ENCODE measurements around the gene SOHLH2.

SOHLH2 gene, protein sequence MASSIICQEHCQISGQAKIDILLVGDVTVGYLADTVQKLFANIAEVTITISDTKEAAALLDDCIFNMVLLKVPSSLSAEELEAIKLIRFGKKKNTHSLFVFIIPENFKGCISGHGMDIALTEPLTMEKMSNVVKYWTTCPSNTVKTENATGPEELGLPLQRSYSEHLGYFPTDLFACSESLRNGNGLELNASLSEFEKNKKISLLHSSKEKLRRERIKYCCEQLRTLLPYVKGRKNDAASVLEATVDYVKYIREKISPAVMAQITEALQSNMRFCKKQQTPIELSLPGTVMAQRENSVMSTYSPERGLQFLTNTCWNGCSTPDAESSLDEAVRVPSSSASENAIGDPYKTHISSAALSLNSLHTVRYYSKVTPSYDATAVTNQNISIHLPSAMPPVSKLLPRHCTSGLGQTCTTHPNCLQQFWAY

DNA sequence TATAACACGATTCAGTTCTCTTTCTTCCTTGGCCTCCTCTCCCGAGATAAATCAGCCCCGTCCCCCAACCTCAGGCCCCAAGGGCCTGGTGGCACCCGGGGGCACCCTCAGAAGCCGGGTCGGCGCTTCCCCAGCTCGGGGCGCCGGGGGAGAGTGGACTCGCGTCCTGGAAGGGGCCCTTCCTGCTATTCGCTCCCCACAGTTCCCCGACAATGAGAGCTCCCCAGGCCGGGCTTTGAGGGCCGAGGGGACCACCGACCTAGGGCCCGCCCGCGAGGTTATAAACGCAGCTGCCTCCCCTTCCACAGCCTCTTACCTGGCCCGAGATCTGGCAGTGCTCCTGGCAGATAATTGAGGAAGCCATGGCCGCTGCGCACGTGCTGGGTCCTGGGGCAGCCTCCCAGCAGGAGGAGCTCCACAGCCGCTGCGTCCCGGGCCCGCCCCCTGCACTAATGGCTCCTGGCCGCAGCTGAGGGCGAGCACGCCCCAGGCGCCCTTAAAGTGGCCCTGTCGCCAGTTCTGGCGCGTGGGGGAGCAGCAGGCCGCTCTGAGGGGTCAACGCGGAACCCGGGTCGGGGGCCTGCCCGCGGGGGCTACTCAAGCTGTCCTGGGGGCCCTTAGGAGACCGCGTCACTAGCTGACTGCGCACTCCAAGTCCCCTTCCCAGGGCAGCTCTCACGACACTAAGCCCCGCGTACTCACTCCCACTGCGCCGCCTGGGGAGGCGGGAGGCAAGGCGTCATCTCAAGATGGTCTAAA, at the start of gene SOHLH2:
SOHLH2 (minus strand) TSS at position 394 of the 759 bp plus-strand sequence; CDS start at position 364, 30 bp downstream.
- DNase-seq = no peak

DNA sequence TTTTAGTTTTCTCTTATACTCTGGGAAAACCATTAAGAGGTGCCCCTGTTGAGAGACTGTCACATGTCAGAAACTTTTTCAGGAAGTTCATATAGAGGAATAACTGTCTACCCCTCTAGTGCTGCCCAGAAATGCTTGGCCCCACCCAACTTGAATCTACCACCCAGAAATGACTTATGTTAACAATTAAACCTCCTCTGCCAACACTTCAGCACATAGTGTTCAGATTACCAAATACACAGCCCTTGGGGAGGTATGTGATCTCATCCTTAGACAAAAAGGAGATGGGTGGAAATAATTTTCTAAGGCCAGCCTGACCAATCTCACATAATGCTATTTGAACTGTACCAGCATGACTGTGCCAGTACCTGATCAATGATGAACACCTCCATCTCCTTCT, 47.6 kb upstream of the SOHLH2 start:
- DNase-seq = no peak

DNA sequence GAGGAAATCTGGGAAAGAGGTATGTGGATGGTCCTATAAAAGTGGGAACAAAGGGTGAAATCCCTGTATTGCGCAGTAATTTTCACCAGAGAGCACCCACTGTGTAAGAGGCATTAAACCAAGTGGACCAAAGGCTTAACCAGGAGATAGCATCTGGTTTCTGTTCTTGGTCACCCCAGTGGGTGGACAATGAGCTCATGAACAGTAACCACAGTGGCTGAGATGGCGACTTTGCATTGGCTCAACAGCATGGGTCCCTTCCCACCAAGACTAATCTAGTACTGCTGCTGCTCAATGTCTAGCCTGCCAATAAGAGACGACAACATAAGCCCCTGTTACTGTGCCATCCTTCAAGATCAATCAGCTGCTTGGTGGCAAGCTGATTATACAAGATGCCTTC, 46.7 kb upstream of the SOHLH2 start:
- DNase-seq = no peak

DNA sequence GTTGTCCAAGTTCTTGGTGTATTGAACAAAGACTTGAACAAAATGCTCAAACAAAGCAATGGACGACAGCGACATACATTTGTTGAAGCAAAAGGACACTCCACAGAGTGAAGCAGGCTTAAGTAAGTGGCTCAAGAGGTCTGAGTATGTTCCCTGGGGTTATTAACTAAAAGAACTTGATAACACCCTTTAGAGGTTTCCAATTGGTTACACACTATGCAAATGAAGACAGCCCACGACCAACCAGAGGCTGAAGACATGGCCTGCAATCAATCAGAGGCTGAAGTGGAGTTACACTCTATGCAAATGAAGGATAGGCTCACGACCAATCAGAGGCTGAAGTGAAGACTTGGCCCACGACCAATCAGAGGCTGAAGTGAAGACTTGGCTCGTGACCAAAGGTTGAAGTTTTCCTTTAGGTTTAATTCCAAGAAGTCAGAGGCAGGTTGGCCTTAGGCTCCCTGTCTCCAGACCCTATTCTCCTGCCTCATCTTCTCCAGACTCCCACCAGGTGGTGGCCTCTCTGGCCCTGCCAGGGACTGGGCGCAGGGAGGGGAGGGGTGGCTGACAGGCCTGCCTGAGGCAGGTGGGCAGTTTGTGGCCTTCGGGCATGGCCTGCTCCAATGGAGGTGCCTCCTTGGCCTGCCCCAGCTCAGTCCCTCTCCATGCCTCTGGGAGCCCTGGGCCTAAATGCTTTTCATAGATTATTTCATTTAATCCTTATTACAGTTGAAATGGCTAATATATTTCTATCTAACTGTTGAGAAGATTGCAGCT, 45.2 kb upstream of the SOHLH2 start:
- DNase-seq = no peak

DNA sequence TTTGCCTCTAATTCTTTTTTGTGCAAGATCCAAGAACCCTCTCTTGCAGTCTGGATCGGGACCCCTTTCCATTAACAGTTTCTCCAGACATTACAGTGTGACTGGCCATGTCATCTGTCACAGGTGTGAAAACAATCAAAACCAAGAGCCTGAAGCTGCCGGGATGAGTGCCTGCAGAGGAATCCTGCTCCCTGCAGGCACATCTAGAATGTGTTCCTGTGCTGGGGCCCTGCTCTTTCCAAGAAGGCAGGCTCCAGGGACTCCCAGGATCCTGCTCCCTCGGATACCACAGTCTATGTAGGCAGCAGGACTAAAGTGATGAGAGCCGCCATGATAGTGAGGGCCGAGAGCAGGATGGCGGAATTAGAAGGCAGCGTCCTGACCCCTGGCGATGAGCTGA, 44.5 kb upstream of the SOHLH2 start:
- no peak for DNase-seq

DNA sequence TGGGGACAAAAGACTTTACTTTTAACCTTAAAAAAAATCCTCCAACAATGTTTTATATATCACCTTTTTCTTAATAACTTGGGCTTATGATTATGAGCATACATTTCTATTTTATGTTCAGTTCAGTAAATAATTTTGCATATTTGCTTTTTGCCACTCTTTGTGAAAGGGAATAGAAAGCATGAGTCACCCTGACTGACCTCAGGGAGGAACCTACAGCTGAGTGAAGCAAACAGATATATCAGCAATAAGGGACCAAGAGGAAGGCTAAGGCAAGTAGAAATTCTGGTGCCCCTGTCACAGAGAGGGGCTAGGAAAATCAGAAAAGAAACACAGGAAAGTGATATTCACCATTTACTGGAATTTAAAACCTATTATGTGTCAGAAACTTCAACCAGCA, 37.2 kb upstream of the SOHLH2 start:
- DNase-seq = no peak

DNA sequence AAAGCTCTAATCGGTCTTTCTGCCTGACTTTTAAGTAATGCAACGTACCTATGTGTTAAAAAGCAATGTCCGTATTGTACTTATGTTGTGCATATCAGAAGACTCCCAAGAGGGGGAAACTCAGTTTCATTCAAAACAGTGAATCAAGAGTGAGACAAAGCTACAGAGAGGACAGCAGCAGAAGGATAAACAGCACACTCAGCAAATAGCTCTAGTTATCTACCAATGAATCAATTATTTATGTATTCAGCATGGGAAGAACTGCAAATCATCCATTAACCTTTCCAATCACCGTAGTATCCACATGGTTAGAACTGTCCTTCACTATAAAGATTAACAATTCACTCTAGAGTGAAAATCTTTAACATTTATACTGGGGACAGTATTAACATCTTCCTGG, 36.7 kb upstream of the SOHLH2 start:
- no peak for DNase-seq

DNA sequence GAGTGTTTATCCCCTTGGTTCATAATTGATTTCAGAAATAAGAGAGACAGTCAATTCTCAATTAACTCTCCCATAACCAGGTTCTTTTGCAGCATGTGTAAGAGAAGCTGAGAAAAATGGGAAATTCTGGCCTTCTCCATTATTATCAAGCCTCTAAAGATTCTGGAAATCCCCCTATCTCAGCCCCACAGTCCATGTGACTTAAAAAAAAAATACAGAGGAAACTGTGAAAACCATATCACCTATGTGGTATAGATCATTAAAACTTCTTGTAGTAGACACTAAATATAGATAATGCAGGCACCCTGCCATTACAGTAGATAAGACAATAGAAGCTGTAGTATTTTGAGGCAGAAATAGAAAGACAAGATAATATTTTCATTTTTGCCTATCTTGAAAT, 34.3 kb upstream of the SOHLH2 start:
- DNase-seq = no peak

DNA sequence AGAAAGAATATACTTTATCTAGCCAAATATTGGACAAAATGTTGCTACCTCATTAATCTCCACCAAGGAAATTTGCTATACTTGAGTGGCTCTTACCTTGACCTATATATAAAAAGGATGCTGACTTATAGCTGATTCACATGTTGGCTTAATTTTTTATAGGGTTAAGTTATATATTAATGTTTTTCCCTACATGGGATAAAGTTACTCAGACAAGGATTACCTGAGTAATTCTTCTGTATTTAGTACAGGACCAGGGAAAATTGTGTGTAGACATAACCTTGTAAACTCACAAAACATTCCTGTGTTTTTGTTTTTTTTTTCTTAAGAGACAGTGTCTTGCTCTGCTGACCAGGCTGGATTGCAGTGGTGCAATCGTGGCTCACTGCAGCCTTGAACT, 30.6 kb upstream of the SOHLH2 start:
- no peak for DNase-seq

DNA sequence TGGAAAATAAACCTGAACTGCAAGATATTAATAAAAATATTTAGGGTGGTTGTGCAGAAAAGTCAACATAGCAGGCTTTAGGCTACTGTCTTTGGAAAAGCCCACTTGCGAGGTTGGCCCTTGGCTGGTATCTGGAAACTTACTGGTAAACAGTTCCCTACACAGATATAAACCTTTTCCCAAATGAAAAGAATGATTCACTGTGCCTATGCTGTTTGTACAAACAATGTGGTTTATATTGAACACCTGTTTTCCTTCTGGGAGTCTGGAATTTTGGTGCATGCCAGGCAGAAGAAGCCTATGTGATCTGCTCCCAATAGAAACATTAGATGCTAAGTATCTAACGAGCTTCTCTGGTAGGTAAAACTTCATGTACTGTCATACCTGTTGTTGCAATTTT, 29.7 kb upstream of the SOHLH2 start:
- no peak for DNase-seq

DNA sequence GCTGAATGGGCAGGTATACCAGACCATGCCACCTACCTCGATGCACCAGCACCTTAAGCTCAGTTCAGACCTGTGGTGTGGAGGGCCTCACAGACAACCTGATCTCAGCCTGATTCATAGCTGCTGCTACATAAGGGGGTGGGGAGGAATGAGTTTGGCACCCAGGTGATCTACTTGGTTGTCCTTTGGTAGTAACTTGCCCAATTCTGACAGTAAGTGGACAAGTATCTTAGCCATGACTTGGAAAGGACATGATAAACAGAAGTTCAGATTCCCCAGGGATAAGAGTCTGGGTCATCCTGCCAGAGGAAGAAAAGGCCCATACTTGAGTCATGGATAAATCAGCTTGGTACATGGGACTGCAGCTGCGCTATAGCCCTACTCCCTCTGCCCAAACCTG, 28.4 kb upstream of the SOHLH2 start:
- no peak for DNase-seq

DNA sequence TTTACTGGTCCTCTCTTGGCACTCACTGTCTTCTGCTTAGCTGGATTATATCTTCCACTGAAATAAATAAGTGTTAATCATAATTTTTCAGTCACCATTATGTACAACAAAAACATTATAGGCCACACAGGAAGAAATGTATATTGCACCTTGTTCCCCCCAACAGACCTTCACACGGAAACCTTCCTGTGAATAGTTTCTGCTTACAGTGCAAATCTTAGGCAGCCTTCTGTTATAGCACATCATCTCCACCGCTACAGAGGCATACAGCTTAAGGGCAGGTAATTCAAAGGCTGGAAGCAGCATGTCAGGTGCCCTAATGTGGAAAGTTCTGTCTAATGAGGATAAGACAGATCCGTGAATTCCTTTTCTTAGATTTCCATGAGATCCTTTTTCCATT, 16.9 kb upstream of the SOHLH2 start:
- no peak for DNase-seq

DNA sequence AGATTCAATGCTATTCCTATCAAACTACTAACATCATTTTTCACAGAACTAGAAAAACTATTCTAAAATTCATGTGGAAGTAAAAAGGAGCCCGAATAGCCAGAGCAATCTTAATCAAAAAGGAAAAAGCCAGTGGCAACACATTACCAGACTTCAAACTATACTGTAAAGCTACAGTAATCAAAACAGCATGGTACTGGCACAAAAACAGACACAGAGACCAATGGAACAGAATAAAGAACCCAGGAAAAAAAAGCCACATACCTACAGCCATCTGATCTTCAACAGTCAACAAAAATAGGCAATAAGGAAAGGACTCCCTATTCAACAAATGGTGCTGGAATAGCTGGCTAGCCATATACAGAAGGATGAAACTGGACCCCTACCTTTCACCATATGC, 10.4 kb upstream of the SOHLH2 start:
- DNase-seq = no peak

DNA sequence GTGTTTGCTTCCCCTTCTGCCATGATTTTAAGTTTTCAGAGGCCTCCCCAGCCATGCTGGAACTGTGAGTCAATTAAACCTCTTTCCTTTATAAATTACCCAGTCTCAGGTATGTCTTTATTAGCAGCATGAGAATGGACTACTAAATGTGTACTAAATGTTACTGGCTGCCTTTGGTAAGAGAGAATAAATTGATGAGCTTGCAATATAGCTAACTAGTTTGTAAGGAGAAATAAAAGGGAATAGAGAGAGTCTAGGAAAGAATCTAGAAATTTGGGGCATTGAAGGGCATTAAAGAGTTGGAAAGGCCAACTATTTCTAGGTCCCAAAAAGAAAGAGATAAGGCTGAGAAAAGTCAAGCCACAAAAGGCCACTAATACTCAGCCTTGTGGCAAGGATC, 5.5 kb upstream of the SOHLH2 start:
- no peak for DNase-seq

DNA sequence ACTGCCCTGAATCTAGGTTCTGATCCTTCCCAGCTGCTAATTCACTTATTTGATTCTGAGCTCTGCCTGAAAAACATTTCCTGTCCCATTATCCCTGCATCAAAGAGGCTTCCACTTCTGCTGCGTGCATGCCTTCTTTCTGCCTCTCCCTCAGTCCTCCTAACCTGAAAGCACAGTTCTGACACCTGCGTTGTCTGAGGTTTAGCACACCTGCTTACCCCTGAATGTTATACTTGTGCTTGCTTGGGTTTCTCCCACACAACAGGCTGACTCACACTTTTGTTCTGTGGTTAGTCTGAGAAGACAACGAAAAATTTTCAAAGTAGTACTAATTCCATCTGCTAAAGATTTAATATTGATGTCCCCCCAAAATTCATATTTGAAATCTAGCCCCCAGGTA, 3.1 kb upstream of the SOHLH2 start:
- no peak for DNase-seq

DNA sequence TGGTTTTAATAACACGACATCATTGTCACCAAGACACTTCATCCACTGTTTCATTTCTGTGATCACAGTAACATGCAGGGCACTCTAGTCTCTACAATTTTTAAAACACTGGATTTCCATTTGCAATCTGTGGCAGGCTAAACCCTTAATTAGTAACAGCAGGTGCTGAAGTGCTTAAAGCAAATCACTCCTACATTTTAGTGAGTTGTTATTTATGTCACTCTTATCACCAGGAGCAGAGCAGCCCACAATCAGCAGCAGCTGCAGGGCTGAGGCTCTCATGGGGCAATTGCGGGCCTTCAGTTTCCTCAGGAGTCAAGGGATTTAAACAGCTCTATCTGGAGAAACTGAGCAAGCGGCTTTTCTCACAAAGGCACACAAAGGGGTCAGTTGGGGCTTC, 1.6 kb downstream of the SOHLH2 start:
- no peak for DNase-seq

DNA sequence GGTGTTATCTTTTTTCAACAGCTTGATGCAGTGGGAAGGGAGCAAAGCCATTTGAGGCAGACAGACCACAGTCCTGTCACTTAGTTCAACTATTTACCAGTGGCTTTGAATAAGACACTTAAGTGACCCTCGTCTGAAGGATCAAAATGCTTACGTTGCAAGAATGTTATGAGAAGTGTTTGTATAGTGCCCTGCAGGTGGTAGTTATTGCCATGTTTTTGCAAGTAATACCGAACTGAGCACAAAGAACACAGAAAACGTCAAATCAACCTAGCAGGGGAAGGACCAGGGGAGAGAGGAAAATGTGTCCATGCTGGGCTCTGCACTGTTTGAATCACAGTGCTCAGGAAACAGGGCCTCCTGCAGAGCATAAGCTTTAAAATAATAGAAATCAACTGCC, 2.8 kb downstream of the SOHLH2 start:
- no peak for DNase-seq

DNA sequence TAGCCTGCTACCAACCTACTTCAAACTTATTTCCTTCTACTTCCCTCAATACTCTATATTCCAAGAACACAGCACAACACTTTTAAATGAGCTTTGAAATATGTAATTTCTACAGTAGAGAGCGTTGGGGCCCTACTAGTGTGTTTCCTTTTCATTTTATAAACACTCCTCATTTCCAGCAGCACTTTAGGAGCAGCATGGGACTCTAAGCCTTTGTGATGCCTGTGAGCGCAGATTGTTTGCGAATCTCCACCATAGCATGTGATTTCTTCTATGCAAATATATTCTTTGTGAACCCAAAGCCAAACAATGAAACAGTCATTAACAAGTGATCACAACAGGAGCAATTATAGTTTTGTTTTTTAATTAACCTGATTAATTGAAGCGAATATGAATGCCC, 3.6 kb downstream of the SOHLH2 start:
- no peak for DNase-seq

DNA sequence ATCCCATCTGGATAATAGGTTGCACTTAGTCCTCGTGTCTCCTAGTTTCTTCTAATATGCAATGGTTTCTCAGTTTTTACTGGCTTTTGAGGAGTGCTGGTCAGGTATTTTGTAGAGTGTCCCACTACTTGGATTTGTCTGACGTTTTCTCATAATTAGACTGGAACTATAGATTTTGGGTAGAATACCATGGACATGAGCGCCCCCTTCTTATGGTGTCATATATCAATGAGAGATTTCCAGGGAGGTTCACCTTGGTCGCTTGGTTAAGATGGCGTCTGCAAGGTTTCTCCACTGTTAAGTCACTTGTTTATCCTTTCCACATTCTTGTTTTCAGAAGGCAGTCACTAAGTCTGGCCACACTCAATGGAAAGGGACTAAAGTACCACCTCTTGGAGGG, 6.7 kb downstream of the SOHLH2 start:
- DNase-seq = no peak

DNA sequence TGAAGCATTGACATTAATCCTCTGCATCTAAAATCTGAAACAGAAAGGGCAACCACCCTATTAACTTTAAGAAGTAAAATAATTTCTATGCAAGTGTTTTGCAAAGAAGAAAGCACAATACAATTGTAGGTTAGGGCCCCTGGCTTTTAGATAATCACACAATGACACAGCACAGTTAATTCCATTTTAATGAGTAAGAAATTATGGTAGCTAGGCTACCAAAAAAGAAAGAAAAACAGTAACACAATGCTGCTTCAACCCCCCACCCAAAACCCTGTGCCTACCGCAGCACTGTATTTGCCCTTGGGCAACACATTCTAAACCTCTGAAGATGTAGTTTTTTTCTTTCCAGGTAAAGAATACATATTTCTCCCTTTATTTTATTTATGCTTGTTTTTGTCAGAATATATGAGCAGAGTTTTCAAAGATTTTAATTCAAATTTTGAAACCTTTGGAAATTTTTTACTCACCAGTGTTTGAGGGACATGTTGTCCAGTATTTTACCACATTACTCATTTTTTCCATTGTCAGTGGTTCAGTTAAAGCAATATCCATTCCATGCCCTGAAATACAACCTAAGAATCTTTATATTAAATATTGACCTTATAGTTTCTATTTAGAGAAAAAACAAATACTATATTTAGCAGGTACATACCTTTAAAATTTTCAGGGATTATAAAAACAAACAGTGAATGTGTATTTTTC, 21.1 kb downstream of the SOHLH2 start:
- DNase-seq = no peak

DNA sequence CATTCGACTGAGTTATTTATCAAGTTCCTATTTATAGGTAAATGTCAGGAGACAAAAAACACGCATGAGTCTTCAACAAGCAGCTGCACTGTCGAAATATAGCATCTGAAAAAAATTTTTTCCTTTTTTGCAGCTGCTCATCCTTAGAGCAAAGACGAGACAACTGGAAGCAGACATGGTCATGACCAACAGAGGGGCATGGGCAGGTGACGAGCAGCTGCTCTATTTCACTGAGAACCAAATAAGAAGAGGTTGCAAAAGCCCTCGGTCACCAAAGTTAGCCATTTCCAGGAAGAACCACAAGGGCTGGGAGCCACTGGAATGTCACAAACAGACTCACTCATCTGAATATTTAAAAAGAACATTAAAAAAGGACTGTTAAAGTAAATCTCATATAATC, 22.2 kb downstream of the SOHLH2 start:
- DNase-seq = no peak

DNA sequence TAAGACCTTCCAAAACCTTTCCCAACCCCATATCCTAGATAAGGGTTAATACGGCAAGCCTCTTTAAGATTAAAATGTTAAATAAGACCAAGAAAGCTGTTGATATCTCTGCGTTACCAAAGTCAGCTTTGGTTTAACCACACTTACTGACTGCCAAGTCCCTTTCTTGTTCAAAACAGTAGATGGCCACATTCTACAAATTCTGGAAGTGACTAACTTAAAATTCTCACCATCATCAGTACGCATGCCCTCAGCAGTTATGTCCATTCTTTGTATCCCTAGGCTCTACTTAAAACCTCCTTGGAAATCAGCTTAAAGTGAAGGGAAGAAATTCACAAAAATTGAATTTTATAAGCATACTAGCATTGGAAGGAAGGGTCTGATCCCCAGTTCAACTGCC, 23.6 kb downstream of the SOHLH2 start:
- DNase-seq = no peak

DNA sequence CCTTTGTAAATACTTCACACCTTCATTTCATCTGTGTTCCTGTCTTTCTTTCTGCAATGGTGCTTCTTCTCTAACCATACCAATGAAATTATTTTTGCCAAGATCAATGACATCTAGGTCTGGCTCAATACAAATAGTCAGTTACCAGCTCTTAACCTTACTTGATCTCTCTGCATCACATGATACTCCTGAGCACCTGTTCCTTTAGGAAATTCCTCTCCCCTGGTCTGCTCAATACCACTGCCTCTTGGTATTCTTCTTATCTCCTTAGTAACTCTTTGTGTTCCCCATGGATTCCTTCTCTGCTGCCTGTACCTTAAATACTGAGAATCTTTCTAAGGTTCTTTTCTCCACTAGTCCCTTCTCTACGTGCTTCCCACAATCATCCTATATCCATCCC, 25.9 kb downstream of the SOHLH2 start:
- DNase-seq = no peak

Measured in stimulated activated CD4-positive, alpha-beta T cell treated with anti-CD3 and anti-CD28 coated beads, Interleukin-4, amount 100 ng/mL, for 1 hour (primary cell).